Fibroblast of skin of abdomen (primary cell): ENCODE data around the gene MARCHF2.

Experiments used
- DNase-seq: peaks from one replicate; pipeline ENCODE4 v3.0.0-alpha.2; 2013

Gene MARCHF2

DNA sequence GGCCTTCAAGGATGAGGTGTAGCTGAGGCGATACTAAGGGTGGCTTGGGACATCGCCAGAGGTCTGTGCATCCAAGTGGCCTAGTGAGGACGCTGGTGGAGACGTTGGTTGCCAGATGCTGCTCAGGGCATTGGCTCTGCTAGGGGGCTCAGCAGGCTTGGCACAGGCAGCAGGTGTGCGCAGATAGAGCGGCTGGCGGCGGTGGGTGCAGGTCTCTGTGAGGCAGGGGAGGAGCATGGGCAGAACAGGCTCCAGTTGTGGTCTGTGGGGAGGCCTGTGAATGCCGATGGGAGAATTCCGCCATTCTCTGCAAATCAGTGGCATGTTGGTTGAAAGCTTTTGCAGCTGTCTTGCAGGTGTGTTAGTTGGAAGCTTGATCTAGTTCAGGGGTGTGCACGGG lies 68.1 kb downstream of the MARCHF2 start:
- no peak for DNase-seq

DNA sequence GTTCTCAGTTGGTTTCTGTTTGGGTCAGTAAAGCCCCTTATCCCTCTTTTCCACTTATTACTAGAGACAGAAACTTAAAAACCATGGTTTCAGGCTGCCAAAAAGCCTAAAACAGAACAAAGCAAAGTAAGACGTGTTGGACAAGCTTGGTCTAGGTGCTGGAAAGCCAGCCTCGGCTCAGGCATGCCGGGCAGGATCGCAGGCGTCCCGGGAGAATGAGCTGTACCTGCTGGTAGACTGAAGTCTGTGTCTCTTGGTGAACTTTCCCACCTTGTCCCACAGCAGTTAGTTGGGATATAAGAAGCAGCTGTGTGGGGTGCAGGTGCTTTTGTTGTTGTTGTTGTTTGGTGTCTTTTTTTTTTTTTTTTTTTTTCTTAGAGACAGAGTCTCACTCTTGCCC lies 68.5 kb downstream of the MARCHF2 start:
- no peak for DNase-seq

DNA sequence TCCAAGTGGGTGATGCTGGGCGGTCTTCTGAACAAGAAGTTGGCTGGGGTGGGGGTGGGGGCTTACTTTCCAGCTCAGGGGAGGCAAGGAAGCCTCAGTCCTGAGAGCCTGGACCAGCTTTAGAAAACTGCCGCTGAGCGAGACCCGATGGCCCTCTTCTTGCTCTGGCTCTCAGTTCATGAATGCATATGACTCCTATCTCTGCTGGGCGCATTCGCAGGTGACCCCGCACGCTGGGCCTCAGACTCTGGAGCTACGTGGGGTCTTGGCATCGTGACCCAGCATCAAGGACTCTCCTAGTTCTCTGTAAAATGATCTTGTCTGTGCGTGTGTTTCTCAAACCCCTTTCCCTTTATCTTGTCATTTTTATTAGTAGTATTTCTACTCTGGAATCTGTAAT lies 69.6 kb downstream of the MARCHF2 start:
- no peak for DNase-seq

DNA sequence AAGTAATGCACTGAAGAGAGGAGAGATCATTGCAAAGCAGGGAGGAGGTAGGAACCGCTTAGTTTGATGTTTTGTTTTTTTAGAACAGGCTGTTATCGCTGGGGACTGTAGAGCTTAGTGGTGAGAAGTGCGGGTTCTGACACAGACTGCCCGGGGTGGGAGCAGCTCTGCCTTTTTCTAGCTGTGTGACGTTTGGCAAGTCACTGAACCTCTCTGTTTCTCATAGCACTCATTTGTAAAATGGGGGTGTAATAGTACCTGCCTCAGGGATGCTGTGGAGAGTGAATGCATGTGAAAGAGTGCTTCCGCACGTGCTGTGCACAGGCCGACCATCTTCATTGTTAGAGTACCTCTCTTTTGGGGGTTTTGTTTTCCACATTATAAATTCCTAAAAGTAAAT lies 70.1 kb downstream of the MARCHF2 start:
- no peak for DNase-seq

DNA sequence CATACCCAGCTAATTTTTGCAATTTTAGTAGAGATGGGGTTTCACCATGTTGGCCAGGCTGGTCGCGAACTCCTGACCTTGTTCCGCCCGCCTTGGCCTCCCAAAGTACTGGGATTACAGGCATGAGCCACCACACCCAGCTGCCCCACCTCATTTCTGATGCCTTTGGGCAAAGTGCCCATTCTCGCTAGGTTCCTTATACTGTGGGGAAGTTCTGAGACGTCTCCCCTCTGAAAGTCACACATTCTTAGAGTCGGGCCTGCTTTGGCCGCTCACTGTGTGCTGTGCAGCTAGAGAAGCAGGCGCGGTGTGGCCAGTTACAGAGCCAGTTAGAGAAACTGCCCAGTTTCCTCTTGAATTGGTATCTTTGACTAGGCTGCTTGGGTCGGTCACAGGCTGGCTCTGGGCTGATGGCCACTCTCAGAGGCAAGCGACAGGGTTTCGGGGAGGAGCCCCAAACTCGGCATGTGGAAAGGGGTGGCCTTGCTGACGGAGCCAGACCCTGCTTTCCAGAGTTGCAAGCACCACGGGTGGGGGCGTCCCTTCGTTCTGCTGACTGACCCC lies 71.3 kb downstream of the MARCHF2 start:
- DNase-seq = no peak

DNA sequence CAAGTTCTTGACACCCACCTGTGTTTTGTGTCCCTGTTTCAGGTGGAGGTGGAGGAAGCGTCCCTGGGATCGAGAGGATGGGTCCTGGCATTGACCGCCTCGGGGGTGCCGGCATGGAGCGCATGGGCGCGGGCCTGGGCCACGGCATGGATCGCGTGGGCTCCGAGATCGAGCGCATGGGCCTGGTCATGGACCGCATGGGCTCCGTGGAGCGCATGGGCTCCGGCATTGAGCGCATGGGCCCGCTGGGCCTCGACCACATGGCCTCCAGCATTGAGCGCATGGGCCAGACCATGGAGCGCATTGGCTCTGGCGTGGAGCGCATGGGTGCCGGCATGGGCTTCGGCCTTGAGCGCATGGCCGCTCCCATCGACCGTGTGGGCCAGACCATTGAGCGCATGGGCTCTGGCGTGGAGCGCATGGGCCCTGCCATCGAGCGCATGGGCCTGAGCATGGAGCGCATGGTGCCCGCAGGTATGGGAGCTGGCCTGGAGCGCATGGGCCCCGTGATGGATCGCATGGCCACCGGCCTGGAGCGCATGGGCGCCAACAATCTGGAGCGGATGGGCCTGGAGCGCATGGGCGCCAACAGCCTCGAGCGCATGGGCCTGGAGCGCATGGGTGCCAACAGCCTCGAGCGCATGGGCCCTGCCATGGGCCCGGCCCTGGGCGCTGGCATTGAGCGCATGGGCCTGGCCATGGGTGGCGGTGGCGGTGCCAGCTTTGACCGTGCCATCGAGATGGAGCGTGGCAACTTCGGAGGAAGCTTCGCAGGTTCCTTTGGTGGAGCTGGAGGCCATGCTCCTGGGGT lies 72.7 kb downstream of the MARCHF2 start:
- no peak for DNase-seq

DNA sequence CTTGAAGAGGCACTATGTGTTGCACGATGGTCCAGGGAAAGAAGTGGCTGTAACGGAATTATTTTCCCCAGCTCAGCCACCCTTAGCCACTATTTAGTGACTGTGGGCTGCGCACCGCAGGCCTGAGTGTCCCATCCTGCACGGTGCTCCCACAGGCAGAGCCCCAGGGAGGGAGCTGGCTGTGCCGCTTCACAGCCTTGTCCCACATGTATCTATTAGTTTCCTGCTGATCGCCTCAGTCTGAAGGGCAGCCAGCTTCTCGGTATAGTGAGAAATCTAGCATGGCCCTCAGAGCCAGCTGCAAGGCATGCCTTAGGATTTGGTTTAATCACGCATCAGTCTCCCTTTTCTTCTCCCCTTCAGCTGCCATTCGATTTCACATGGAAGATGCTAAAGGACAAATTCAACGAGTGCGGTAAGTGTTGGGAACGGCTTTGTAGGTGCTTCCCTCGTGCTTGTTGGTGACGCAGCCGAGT lies 73.6 kb downstream of the MARCHF2 start:
- no peak for DNase-seq

DNA sequence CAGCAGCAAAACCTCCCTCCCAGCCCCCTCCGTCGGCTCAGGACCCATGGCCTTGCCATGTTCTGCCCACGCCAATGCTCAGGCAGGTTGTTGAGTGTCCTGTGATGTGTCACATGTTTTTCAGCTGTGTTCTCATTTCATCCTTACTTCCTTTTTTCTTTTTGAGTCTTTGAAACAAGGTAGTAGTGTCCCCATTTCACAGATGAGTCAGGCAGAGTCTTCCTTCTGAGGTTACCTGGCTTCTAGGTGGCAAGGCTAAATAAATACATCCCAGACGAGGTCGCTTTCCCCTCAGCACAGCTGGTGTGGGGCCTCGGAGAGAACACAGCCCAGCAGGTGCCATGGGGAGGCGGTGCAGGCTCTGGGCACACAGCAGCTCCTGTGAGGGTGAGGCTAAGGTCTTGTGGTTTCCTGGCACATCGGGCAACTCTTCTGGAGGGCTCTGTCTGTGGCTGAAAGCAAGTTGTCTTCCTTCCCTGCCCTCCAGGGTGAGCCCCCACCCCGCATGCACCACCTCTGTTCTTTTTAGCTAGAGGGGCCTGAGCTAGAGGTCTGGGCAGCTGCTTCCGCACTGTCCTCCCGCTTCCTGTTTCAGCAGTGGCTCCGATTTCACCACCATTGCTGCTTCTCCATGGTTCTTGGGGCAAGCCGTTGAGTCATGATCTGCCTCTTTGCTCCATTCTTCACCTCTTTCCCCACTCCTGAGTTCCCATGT lies 74.2 kb downstream of the MARCHF2 start:
- no peak for DNase-seq

DNA sequence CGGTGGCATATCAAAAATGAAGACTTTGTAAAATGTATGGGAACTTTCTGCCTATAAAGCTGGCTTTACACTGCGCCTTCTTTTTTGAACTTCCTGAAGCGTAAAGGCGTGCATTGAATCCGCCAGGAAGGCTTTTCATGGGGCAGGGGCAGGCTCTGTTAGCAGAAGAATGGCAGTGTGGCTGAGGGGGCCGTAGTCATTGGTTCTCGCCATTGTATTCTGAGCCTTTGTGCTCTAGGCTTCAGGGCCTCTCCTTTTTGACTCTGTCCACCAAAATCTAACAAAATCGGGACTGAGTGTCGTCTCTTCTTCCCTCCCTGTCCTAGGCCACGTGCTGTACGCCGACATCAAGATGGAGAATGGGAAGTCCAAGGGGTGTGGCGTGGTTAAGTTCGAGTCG lies 75.3 kb downstream of the MARCHF2 start:
- DNase-seq = no peak
